ENCODE data around the gene SLFNL1. TPM values are rescaled to one million over a fixed set of nuclear protein-coding genes. Genes with fewer than 3 reads are reported as not detected.
A peak's percentile ranks its signal among the peaks of the same experiment; 100 is the strongest.

The SLFNL1 gene
- total RNA-seq, 1 experiment from 2014 or later = 0.18 TPM

DNA sequence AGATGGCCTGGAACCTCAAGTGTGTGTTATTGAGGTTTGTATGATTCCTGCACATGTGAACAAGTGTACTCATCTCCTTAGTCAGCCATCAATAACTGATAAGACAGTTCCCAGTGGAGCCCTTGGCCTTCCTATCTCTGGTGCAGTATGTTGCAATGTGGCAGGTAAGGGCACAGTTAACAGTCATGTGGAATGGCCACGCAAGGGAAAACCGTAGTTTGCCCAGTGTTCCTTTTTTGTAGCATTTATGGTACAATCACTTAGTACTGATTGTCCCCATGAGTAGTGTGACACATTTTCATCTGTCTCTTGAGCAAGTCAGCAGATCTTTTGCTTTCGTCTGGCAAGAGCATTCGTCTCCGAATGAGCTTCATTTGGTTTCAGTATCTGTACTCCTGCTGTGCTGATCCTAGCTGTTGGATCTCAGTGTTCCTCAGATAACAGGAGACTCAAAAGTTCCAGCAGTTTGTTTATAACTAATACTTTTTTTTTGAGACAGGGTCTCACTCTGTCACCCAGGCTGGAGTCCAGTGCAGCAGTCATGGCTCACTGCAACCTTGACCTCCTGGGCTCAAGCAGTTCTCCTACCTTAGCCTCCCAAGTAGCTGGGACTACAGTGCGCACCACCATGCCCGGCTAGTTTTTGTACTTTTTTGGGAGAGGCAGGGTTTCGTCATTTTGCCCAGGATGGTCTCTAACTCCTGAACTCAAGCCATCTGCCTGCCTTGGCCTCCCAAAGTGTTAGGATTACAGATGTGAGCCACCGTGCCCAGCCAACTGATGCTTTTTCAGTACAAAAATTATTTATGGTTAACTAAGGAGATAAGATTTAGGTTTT is 33.9 kb downstream of the SLFNL1 start:
- peaks cover 91% of the 10 kb centered on the region for H3K36me3 Mint-ChIP-seq (ENCODE audit: insufficient read depth, unreplicated experiment)
- Histone ChIP-seq H3K4me1 (peaks cover 37% of the 10 kb centered on the region), H3K9me3 (no peaks in the 10 kb centered on the region), H3K4me3 (ENCODE audit: low read depth, low read length) (no peak overlapping the region), H3K27me3 (replicated peaks; ENCODE audit: control insufficient read depth, insufficient read depth, low read length) (no peaks in the 10 kb centered on the region), H3K36me3 (ENCODE audit: control insufficient read depth, insufficient read depth, low read length) (no peaks in the 10 kb centered on the region; the same call in 1 of the 2 replicates)
- ChIA-PET POLR2A (no interaction called here), CTCF (no interaction called here)
- DNase-seq = peak in 1 of 2 experiments; percentile 22
- TF ChIP-seq, protein P1, sequence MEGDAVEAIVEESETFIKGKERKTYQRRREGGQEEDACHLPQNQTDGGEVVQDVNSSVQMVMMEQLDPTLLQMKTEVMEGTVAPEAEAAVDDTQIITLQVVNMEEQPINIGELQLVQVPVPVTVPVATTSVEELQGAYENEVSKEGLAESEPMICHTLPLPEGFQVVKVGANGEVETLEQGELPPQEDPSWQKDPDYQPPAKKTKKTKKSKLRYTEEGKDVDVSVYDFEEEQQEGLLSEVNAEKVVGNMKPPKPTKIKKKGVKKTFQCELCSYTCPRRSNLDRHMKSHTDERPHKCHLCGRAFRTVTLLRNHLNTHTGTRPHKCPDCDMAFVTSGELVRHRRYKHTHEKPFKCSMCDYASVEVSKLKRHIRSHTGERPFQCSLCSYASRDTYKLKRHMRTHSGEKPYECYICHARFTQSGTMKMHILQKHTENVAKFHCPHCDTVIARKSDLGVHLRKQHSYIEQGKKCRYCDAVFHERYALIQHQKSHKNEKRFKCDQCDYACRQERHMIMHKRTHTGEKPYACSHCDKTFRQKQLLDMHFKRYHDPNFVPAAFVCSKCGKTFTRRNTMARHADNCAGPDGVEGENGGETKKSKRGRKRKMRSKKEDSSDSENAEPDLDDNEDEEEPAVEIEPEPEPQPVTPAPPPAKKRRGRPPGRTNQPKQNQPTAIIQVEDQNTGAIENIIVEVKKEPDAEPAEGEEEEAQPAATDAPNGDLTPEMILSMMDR (IDR thresholded peaks at IDR 0.05; ENCODE audit: insufficient read depth in 1 of 2, low read depth in 1 of 2, low read length in 1 of 2, severe bottlenecking in 1 of 2, unreplicated experiment in 1 of 2) = no peak
- peaks cover 7% of the 10 kb centered on the region for H3K4me1 Mint-ChIP-seq (ENCODE audit: low read depth, unreplicated experiment)
- no peaks in the 10 kb centered on the region for H3K9me3 Mint-ChIP-seq (ENCODE audit: unreplicated experiment)
- no peak overlapping the region for H3K27ac Mint-ChIP-seq (ENCODE audit: unreplicated experiment)
- no TSS peak for BruUV-seq (replicated peaks)
- intact Hi-C loops (cut with micrococcal nuclease; ENCODE audit: unreplicated experiment) = no loop called here
- no peak overlapping the region for H3K4me3 Mint-ChIP-seq (ENCODE audit: unreplicated experiment)
- H3K27me3 Mint-ChIP-seq (ENCODE audit: insufficient read depth, unreplicated experiment) = no peaks in the 10 kb centered on the region

DNA sequence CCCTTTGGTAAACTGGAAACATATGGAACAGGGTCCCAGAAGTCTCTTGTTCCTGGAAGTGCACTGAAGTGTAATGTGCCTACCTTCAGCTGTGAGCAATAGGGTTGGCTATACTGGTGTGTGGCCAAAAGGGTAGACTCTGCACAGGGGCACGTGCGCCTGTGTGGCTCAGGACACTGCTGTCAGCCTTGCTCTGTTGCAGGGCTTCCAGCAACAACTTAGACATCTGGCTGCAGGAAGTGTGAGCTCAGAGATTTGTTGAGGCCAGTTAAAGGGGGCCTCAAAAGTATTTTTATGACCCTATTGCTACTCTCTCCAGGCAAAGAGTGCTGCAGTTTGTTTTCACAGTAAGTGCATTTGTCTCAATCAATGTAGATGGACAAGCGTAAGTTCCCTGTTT is 34.6 kb downstream of the SLFNL1 start:
- no peak overlapping the region for H3K27ac Mint-ChIP-seq (ENCODE audit: unreplicated experiment)
- Histone ChIP-seq H3K4me1 (peaks cover 42% of the 10 kb centered on the region), H3K9me3 (no peaks in the 10 kb centered on the region), H3K4me3 (ENCODE audit: low read depth, low read length) (no peak overlapping the region), H3K27me3 (replicated peaks; ENCODE audit: control insufficient read depth, insufficient read depth, low read length) (no peaks in the 10 kb centered on the region), H3K36me3 (ENCODE audit: control insufficient read depth, insufficient read depth, low read length) (no peaks in the 10 kb centered on the region; the same call in 1 of the 2 replicates)
- peaks cover 84% of the 10 kb centered on the region for H3K36me3 Mint-ChIP-seq (ENCODE audit: insufficient read depth, unreplicated experiment)
- no peak for DNase-seq
- H3K4me1 Mint-ChIP-seq (ENCODE audit: low read depth, unreplicated experiment) = peaks cover 12% of the 10 kb centered on the region
- intact Hi-C loops (cut with micrococcal nuclease; ENCODE audit: unreplicated experiment) = no loop called here
- no peaks in the 10 kb centered on the region for H3K27me3 Mint-ChIP-seq (ENCODE audit: insufficient read depth, unreplicated experiment)
- no peaks in the 10 kb centered on the region for H3K9me3 Mint-ChIP-seq (ENCODE audit: unreplicated experiment)
- no peak overlapping the region for H3K4me3 Mint-ChIP-seq (ENCODE audit: unreplicated experiment)
- CTCF ChIA-PET = no interaction called here
- BruUV-seq (replicated peaks) = no TSS peak
- TF ChIP-seq, protein P1 (IDR thresholded peaks at IDR 0.05; ENCODE audit: insufficient read depth in 1 of 2, low read depth in 1 of 2, low read length in 1 of 2, severe bottlenecking in 1 of 2, unreplicated experiment in 1 of 2) = no peak
- POLR2A ChIA-PET = no interaction called here

DNA sequence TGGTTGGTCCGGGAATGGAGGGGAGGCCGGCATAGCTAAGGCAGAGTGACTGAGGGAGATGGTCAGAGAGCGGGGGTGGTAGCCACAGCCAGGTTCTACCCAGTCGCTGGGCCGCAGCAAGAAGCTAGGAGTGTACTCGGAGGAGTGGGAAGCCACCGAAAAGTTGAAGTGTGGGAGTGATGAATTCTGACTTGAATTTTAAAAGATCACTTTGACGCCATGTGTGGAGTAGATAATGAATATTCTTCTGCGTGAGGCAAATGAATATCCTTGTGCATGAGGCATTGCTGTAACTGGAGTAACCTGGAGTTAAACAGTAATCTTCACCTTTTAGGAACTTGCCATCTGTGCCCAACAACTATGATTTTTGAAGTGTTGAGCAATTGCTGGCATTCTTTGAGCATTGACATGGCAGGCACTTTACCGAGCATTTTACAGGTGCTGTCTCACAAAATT is 35.2 kb downstream of the SLFNL1 start:
- Histone ChIP-seq H3K9me3 (no peaks in the 10 kb centered on the region), H3K27me3 (replicated peaks; ENCODE audit: control insufficient read depth, insufficient read depth, low read length) (no peaks in the 10 kb centered on the region), H3K36me3 (ENCODE audit: control insufficient read depth, insufficient read depth, low read length) (no peaks in the 10 kb centered on the region; the same call in 1 of the 2 replicates), H3K4me3 (ENCODE audit: low read depth, low read length) (no peak overlapping the region), H3K4me1 (peaks cover 48% of the 10 kb centered on the region)
- H3K36me3 Mint-ChIP-seq (ENCODE audit: insufficient read depth, unreplicated experiment) = peaks cover 78% of the 10 kb centered on the region
- H3K4me1 Mint-ChIP-seq (ENCODE audit: low read depth, unreplicated experiment) = peaks cover 15% of the 10 kb centered on the region
- no peak for DNase-seq
- peak overlapping the region; percentile 80 for H3K27ac Mint-ChIP-seq (ENCODE audit: unreplicated experiment)
- intact Hi-C loops (cut with micrococcal nuclease; ENCODE audit: unreplicated experiment) = no loop called here
- ChIA-PET CTCF (no interaction called here), POLR2A (no interaction called here)
- BruUV-seq (replicated peaks) = no TSS peak
- TF ChIP-seq, protein P1 (IDR thresholded peaks at IDR 0.05; ENCODE audit: insufficient read depth in 1 of 2, low read depth in 1 of 2, low read length in 1 of 2, severe bottlenecking in 1 of 2, unreplicated experiment in 1 of 2) = no peak
- no peaks in the 10 kb centered on the region for H3K9me3 Mint-ChIP-seq (ENCODE audit: unreplicated experiment)
- no peaks in the 10 kb centered on the region for H3K27me3 Mint-ChIP-seq (ENCODE audit: insufficient read depth, unreplicated experiment)
- peak overlapping the region; percentile 12 for H3K4me3 Mint-ChIP-seq (ENCODE audit: unreplicated experiment)

Measured in Caco-2 (cell line).